Head of caudate nucleus (tissue), 42 donors: ENCODE data around the gene RET.

Experiments
- DNase-seq, 42 donors: peaks; one replicate each; pipeline versions ENCODE4 v3.0.0 to v3.0.0-alpha.2; 2020 to 2021; ENCODE audit warnings: mixed read lengths in 7 of 42
- intact Hi-C: fragments of 100-400 bp; cut with DNase I; formaldehyde crosslinking; loops from one replicate; pipeline ENCODE4 v1.15.0; 2022

Gene RET

GRCh38 chr10:43076876-43077420, at the start of gene RET:
Gene RET, plus strand, starts transcription at chr10:43077069. Its CDS starts 190 bp downstream, at chr10:43077259.
- intact Hi-C loops = no loop called here

GRCh38 chr10:43027331-43027955, 49.4 kb upstream of the RET start:
- intact Hi-C loops = no loop called here
- DNase-seq = no peak

More at GRCh38 chr10:43076876-43077420, at the start of gene RET:
- peak in 24 of 42 donors; percentile 11 to 69 (median 33) for DNase-seq

GRCh38 chr10:43028143-43028542, 48.7 kb upstream of the RET start:
- DNase-seq = no peak
- intact Hi-C loops = no loop called here

DNA sequence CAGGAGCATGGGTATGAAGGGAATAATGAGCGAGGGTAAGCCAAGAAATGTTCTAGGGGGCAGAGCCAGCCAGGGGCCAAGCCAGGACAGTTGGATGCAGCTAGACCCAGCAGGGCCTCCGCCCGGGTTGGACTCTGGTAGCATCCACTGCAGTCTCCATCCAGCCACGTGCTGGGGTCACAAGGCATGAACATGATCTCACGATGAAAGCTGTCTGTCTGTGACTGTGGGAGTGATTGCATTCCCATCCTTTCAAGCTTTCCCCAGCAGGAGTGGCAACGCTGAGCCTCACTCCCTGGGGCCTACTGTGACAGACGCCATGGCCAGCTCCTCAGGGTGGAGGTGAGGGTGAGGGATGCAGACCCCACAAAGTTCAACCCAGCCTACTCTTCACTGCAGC, 47.8 kb upstream of the RET start:
- DNase-seq = no peak
- intact Hi-C loops = no loop called here

DNA sequence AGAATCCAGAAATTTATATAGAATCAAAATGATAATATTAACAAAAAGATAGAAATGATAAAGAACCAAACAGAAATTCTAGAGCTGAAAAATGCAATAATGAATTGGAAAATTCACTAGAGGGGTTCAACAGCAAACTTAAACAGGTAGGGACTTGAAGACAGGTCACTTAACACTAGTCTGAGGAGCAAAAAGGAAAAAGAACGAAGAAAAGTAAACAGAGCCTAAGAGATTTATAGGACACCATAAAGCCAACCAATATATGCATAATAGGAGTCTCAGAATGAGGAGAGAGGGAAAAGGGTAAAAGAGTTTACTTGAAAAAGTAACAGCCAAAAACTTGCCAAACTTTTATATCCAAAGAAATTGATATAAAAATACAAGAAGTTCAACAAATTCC, 44.3 kb upstream of the RET start:
- no peak for DNase-seq
- intact Hi-C loops = no loop called here

DNA sequence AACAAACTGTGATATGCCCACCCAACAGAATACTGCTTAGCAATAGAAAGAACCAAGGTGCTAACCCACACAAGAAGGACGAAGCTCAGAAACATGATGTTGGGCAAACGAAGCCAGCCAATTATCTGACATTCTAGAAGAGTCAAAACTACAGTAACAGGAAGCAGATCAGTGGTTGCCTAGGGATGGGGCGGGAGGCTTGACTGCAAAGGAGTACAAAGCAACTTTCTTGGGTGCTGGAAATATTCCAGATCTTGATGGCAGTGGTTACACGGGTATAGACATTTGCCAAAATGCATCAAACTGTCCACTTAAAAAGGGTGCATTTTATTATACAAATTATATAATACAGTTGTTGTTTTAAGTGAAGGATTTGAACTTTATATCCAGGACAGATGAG, 41.1 kb upstream of the RET start:
- intact Hi-C loops = no loop called here
- DNase-seq = peak in 1 of 42 donors; percentile 3

- DNase-seq = peak in 5 of 42 donors; percentile 2 to 24 (median 6)
- intact Hi-C loops = no loop called here
Observed at GRCh38 chr10:43036481-43037428, 40.1 kb upstream of the RET start.

GRCh38 chr10:43037440-43037839, 39.4 kb upstream of the RET start:
- intact Hi-C loops = no loop called here
- peak in 6 of 42 donors; percentile 1 to 37 (median 14) for DNase-seq

DNA sequence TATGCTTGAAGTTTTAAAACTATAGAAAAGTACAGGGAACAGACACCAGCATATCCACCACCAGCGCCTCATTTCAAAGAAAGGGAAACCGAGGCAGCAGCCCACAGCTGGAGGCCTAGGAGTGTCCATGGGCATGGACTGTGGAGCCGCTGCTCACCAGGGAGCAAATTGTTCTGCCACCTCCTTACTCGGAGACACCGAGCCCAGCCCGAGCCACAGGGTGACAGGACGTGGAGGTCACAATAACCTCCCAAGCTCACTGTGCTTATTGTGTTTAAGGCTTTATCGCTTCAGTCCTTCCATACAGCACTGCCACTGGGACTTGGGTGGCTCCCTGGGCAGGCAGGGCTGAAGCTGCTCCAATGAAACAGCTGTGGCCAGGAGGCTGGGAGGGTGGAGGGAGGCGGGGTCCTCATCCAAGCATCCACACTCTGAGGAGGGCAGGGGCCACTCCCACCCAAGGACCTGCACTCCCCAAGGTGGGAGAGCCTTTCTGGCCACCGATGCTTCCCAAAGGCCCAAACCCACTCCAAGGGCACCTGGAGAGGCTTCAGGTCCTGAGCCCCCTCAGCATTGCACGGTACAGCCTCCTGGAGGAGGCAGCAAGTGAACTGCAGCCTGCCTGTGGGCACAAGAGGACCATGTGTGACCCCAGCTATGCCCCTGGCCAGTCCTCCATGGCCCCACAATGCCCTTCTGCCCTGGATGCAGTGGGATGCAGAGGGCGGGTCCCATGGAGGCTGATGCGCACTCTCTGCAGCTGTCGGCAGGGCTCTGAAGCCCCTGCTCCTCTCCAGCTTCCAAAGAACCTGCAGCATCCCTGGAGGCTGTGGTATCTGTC, 38.7 kb upstream of the RET start:
- intact Hi-C loops = no loop called here
- peak in 7 of 42 donors; percentile 2 to 34 (median 16) for DNase-seq

DNA sequence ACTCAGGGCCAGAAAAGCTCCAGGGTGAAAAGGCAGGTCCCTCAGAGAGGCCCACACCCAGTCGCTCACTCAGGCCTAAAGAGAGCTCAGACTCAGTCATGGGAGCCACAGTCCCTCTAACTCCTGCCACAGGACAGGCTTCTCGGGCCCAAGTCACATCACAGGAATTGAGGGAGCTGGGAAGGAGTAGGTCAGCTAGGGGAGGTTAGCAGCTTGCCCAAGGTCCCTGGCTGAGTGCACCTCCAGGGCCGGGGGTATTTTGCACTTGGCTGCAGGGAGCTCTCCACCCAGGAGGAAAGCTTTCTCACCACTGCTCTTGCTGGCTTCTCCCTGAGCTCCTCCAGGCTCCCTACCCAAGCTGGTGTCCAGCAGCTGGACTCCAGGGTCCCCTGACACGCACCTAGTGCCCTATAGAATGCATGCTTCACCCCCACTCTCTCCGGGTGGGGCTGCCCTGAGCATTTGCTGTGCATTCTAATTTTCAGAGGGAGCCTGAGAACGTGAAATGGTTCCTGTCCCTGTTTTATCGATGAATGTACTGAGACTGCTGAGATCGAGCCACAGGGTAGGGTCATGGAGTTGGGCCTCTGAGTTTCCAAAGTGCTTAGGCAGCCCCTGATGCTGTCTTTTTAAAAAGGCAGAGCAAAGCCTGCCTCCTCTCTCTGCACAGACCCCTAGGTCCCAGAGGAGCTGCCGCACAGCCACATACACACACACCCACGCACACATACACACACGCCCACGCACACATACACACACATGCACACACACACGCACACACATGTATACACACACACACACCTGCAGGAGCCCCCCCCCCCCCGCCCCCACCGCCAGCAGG, 37.9 kb upstream of the RET start:
- peak in 8 of 42 donors; percentile 4 to 29 (median 10) for DNase-seq
- intact Hi-C loops = no loop called here

DNA sequence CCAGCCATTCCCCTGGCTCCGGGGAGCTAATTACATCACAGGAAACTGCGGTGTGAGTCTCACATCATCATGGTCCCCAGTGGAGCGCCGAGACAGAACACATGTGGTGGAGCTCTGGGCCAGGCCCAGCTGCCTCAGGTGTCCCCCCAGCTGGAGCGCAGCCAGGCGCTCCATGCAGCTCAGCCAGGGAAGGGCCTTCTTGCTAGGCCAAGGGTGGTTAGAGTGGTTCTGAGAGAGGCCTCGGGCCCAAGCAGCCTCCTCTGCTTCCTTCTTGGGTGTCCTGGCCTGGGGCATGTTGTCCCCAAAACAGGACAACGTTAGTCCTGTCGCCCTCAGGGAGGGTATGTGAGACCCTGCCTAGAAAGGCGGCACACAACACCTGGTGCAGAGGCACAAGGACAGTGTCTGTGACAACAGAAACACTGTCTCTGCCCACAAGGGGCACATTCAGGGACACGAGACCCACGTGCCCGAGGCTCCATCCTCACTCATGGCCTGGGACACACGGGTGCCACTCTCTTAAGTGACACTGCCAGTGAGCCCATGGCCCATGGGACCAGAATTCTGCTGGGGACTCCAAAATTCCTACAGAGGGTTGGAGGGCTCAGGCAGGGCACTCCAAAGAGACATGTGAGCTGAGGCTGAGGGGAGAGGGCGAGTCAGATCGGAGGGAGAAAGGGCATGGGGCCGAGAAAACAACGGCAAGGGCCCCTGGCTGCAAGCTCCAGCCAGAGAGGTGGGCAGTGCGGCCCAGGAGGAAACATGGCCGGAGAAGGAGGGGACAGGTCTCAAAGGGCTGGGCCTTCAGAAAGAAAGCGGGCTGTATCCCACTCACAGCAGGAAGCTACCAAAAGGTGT, 37.0 kb upstream of the RET start:
- intact Hi-C loops = no loop called here
- DNase-seq = peak in 11 of 42 donors; percentile 3 to 32 (median 18)

DNA sequence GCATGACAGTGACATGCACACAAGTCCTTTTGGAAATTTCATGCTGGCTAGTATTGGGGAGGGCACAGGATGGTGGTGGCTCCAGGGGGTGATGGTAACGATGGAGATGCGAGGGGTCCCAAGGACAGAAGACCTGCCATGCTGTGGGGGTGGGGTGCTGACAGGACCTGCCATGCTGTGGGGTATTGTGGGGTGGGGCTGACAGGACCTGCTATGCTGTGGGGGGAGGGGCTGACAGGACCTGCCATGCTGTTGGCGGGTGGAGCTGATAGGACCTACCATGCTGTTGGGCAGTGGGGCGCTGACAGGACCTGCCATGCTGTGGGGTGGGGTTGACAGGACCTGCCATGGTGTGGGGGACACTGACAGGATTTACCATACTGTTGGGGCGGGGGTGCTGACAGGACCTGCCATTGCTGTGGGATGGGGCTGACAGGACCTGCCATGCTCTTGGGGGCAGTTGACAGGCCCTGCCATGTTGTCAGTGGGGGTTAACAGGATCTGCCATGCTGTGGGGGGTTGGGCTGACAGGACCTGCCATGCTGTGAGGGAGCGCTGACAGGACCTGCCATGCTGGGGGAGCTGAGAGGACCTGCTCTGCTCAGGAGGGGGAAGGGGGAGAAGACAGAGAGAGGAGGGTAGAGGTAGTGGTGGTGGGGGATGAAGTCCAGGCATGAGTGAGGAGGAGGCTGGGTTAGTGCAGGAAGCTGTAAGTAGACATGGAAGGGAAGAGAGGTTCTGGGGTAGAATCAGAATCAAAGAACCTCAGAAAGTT, 36.2 kb upstream of the RET start:
- DNase-seq = peak in 8 of 42 donors; percentile 3 to 25 (median 18)
- intact Hi-C loops = no loop called here

DNA sequence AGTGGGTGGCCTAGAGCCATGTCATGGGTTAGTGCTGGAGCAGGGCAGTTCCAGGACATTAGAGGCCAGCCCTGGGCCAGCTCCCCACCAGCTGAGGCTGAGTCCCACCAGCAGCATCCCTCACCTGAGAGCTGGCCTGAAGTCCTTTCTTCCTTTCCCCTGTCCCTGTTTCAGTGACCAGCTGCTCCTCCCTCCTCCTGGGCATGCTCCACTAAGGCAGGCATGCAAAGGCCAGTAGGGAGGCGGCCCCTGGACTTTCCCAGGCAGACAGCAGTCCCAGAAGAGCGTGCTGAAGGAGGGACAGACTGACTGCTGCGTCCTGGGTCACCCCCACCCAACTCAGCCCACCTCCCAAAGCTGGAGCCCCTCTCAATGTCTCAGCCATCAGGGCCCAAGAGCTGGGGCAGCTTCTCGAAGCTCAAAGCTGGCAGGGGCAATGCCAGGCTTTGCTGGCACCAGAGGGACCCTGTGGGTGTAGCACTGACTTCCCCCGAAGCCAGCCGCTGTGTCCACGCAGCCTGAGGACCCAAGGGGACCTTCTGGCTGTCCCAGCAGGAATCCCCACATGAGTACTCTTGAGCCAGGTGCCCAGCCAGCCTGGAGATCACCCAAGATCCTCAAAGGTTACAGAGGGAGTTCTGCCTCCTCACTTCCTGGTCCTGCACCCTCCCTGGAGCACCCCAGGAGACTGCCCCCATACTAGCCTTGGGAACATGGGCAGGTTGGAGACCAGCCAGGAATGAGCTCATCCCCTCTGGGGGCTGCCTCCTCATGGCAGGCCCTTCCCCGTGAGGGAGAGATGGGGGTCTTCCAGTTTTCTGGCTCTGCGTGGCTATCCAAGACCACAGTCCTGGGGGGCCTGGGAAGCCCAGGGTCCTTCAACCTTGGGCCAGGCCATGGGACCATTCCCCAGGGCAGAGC, 35.2 kb upstream of the RET start:
- intact Hi-C loops = no loop called here
- DNase-seq = peak in 11 of 42 donors; percentile 3 to 40 (median 15)

DNA sequence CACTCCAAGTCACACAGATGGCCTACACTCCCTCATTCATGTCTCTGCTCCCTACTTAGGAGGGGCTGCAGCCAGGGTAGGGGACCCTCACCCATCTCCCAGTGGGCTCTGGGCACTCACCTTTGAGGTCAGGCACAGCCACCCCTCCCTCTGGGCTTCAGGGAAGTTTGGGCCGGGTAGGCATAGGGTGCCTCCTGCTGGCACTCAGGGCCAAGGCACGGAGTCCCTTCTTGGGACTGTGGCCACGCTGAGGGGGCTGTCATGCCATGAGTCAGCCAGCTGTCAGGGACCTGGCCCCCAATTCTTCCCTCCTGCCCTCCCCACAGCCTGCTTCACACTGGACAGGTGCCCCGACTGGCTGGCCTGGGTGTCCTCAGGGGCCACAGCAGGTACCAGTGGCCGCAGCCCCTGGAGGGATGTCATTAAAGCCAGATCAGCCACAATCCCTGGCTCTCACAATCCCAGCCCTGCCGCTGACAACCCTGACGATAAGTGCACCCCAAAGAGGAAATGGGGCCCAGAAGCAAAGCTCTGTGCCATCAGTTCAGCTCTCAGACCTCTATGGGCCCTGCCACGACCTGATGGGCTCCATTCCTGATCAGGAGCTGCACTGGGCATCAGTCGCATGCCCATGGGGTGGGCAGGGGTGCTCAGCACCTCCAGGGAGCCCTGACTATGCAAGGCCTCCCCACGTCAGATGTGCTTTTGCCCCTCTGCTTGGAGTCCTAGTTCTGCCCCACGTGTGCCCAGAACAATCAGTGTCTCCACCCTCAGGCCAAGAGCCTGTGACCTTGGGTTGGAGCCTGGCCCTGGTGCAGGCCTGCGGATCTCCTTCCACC, 34.1 kb upstream of the RET start:
- intact Hi-C loops = no loop called here
- peak in 10 of 42 donors; percentile 5 to 37 (median 8) for DNase-seq
